ENCODE data around the gene ARID1B.

The ARID1B gene

GRCh38 chr6:157054531-157054979, 277.4 kb downstream of the ARID1B start:
- DNase-seq (ENCODE audit: low spot score), result no peak

GRCh38 chr6:157055863-157056262, 278.7 kb downstream of the ARID1B start:
- DNase-seq (ENCODE audit: low spot score), result no peak

- no peak for DNase-seq (ENCODE audit: low spot score)
Measured at GRCh38 chr6:157056275-157056674, 279.1 kb downstream of the ARID1B start.

GRCh38 chr6:157058574-157058973, 281.4 kb downstream of the ARID1B start:
- no peak for DNase-seq (ENCODE audit: low spot score)

GRCh38 chr6:157059781-157060180, 282.6 kb downstream of the ARID1B start:
- no peak for DNase-seq (ENCODE audit: low spot score)

GRCh38 chr6:157060440-157060952, 283.3 kb downstream of the ARID1B start:
- no peak for DNase-seq (ENCODE audit: low spot score)

GRCh38 chr6:157061770-157062594, 284.8 kb downstream of the ARID1B start:
- DNase-seq (ENCODE audit: low spot score), result no peak

- DNase-seq (ENCODE audit: low spot score), result no peak
Measured at GRCh38 chr6:157063176-157063905, 286.2 kb downstream of the ARID1B start.

GRCh38 chr6:157063923-157064322, 286.7 kb downstream of the ARID1B start:
- no peak for DNase-seq (ENCODE audit: low spot score)

GRCh38 chr6:157064502-157064901, 287.3 kb downstream of the ARID1B start:
- DNase-seq (ENCODE audit: low spot score), result no peak

GRCh38 chr6:157065366-157065765, 288.2 kb downstream of the ARID1B start:
- DNase-seq (ENCODE audit: low spot score), result no peak

- no peak for DNase-seq (ENCODE audit: low spot score)
Measured at GRCh38 chr6:157066781-157067491, 289.8 kb downstream of the ARID1B start.

GRCh38 chr6:157067507-157067906, 290.3 kb downstream of the ARID1B start:
- DNase-seq (ENCODE audit: low spot score), result no peak

GRCh38 chr6:157068691-157069324, 291.6 kb downstream of the ARID1B start:
- no peak for DNase-seq (ENCODE audit: low spot score)

- DNase-seq (ENCODE audit: low spot score), result no peak
Measured at GRCh38 chr6:157069585-157069984, 292.4 kb downstream of the ARID1B start.

- no peak for DNase-seq (ENCODE audit: low spot score)
Measured at GRCh38 chr6:157070403-157071107, 293.4 kb downstream of the ARID1B start.

- no peak for DNase-seq (ENCODE audit: low spot score)
Measured at GRCh38 chr6:157072128-157072527, 294.9 kb downstream of the ARID1B start.

- DNase-seq (ENCODE audit: low spot score), result no peak
Measured at GRCh38 chr6:157073596-157073995, 296.4 kb downstream of the ARID1B start.

- no peak for DNase-seq (ENCODE audit: low spot score)
Measured at GRCh38 chr6:157074969-157075368, 297.8 kb downstream of the ARID1B start.

GRCh38 chr6:157075549-157076450, 298.6 kb downstream of the ARID1B start:
- DNase-seq (ENCODE audit: low spot score), result no peak
